Neural crest cell (in vitro differentiated cells): Measurements from ENCODE around the gene CNR2. TPM values are rescaled to one million over a fixed set of nuclear protein-coding genes. Genes with fewer than 3 reads are reported as not detected.
A peak's percentile ranks its signal among the peaks of the same experiment; 100 is the strongest.

ENCODE experiments used
- DNase-seq: peaks from one replicate; pipeline ENCODE4 v3.0.0; 2021; ENCODE audit warnings: low read depth, mixed read lengths, low spot score
- H3K27ac Mint-ChIP-seq: one replicate; pipeline ENCODE4 v1.8.0; 2021; ENCODE audit warnings: mild to moderate bottlenecking, mixed read lengths; ENCODE audit not compliant: unreplicated experiment
- H3K27me3 Mint-ChIP-seq: 2 replicates; pipeline ENCODE4 v1.8.0; 2021; ENCODE audit warnings: low read depth, mild to moderate bottlenecking, mixed read lengths
- H3K36me3 Mint-ChIP-seq: 2 replicates; pipeline ENCODE4 v1.8.0; 2021; ENCODE audit warnings: low read depth, mild to moderate bottlenecking, mixed read lengths
- H3K4me1 Mint-ChIP-seq: 2 replicates; pipeline ENCODE4 v1.8.0; 2021; ENCODE audit warnings: mixed read lengths
- H3K4me3 Mint-ChIP-seq: one replicate; pipeline ENCODE4 v1.8.0; 2021; ENCODE audit warnings: mild to moderate bottlenecking, mixed read lengths
- H3K9me3 Mint-ChIP-seq: 2 replicates; pipeline ENCODE4 v1.8.0; 2021; ENCODE audit warnings: mixed read lengths
- total RNA-seq: library from RNA; stranded (reverse); gene quantifications from 2 replicates; pipeline ENCODE4 v1.2.1, GENCODE V29; 2021
- TF ChIP-seq, protein P1 (sequence below): fragments of 200-600 bp; sonication (generic); conservative IDR thresholded peaks from 2 replicates; pipeline ENCODE4 v1.5.0; 2021; ENCODE audit warnings: antibody characterized with exemption, mild to moderate bottlenecking

CNR2 gene
- total RNA-seq, 1 donor from 2014 or later, result not detected

DNA sequence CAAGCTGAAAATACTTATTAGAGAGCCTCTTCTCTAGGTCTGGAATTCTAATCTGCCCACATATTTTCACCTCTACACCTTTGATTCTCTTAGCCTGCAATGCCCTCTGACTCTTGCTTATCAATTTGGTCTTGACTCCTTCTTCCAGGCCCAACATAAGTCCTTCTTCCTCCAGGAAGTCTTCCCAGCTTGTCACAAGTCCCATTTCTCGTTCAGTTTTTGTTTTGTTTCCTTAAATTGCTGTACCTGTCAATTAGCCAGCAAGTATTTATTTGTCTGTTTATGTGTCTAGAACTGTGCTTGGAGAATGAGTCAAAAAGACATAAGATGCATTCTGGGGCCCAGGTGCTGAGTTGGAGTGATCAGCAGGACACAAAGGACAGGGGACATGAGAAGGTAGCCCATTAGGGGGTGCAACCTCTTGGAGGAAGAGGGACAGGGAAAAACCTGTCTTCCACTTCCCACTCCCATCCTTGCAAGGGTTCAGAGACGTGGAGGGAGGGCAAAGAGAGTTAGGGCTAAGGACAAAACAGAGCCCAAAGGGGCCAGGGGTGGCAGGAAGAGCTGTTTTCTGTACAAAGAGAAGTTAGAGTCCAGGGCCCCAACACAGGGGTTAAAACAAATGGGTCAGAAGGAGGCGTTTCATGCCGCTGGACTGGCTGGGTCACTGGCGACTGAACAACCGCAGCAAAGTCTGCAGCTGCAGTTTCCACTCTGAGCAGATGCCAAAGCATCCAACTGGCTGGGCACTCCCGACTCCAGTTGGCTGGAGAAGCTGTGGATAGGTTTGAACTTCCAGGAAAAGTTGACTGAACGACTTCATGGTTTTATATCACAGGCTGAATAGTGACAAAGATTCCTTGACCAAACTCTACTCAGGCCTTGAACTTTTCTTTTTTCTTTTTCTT, 10.7 kb upstream of the CNR2 start:
- TF ChIP-seq, protein P1, sequence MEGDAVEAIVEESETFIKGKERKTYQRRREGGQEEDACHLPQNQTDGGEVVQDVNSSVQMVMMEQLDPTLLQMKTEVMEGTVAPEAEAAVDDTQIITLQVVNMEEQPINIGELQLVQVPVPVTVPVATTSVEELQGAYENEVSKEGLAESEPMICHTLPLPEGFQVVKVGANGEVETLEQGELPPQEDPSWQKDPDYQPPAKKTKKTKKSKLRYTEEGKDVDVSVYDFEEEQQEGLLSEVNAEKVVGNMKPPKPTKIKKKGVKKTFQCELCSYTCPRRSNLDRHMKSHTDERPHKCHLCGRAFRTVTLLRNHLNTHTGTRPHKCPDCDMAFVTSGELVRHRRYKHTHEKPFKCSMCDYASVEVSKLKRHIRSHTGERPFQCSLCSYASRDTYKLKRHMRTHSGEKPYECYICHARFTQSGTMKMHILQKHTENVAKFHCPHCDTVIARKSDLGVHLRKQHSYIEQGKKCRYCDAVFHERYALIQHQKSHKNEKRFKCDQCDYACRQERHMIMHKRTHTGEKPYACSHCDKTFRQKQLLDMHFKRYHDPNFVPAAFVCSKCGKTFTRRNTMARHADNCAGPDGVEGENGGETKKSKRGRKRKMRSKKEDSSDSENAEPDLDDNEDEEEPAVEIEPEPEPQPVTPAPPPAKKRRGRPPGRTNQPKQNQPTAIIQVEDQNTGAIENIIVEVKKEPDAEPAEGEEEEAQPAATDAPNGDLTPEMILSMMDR, result no peak
- Mint-ChIP-seq H3K27me3 (peaks cover 3% of the 10 kb centered on the region), H3K36me3 (no peaks in the 10 kb centered on the region), H3K9me3 (no peaks in the 10 kb centered on the region), H3K4me1 (no peaks in the 10 kb centered on the region), H3K4me3 (no peak overlapping the region), H3K27ac (no peak overlapping the region)
- DNase-seq, result no peak

DNA sequence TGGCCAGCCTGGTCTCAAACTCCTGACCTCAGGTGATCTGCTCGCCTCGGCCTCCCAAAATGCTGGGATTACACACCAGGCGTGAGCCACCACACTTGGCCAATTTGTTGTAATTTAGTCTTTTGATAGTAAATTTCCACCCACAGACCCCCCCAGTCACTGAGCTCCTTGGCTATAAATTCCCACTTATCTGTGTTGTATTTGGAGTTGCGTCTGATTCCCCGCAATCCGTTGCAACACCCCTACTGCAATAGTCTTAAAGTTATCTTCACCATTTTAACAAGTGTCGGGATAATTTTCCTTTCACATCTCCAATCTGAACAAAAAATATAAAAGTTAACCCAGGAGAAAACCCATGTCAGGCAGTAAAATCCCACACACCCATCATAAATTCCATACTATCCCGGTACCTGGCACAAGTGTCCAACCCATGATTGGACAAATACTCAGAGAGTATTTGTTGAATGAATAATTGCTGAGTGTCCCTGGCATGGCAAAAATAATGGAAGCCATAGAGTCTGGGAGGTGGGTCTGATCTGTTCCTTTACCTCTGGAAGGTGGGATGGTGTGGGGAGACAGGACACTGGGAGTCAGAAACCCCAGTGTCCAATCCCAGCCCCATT, 9.3 kb upstream of the CNR2 start:
- TF ChIP-seq, protein P1, result no peak
- Mint-ChIP-seq H3K36me3 (no peaks in the 10 kb centered on the region), H3K4me3 (no peak overlapping the region), H3K9me3 (no peaks in the 10 kb centered on the region), H3K27ac (no peak overlapping the region), H3K27me3 (peaks cover 3% of the 10 kb centered on the region), H3K4me1 (no peaks in the 10 kb centered on the region)
- DNase-seq, result no peak

DNA sequence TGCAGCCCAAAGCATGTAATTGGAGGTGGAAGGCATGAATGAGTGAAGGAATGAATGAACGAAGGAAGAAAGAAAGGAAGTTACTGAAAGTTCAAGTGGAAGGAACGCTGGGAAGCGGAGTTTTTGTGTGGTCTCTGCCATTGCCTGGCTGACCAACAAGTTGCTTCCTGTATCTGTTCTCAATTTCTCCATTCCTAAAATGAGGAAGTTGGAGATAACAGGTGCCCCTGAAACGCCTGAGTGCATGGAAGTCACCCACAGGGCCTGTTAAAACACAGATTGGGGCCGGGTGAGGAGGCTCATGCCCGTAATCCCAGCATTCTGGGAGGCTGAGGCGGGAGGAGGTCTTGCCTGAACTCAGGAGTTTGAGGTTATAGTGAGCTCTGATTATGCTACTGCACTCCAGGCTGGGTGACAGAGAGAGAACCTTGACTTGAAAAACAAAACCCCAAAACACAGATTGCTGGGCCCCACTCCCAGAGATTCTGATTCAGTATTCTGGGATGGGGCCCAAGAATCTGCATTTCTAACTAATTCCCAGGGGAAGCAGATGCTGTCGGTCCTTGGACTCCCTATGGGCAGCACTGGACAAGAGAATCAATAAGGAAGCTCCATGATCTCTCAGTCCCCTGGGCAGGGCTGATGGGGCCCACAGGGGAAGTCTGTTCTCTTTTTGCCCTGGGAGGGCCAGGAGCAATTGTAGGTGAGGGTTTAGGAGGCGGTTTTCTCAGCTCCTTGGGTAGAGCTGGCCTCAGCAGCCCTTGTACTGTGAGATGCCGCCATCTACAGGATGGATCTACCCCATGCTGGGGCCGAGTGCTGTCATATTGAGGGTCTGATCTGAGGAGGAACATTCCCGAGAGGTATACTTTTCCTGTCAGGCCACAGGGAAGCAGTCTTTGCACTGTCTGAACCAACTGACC, 3.3 kb upstream of the CNR2 start:
- no peak overlapping the region for H3K27ac Mint-ChIP-seq
- TF ChIP-seq, protein P1, result peak; percentile 74
- H3K27me3 Mint-ChIP-seq, result no peaks in the 10 kb centered on the region
- peak; percentile 55 for DNase-seq
- H3K36me3 Mint-ChIP-seq, result no peaks in the 10 kb centered on the region
- peaks cover 4% of the 10 kb centered on the region for H3K4me1 Mint-ChIP-seq
- H3K4me3 Mint-ChIP-seq, result no peak overlapping the region
- H3K9me3 Mint-ChIP-seq, result no peaks in the 10 kb centered on the region

DNA sequence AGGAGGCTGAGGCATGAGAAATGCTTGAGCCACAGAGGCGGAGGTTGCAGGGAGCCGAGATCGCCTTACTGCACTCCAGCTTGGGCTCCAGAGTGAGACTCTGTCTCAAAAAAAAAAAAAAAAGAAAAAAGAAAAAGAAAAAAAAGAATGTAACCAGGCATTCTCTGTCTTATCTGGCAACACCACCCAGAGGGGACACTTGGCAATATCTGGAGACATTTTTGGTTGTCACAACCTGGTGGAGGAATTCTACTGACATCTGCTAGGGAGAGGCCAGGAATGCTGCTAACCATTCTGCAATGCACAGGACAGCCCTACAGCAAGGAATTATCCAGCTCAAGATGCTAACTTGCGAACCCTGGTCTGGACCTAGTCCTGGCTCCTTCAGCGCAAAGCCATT, 2.3 kb upstream of the CNR2 start:
- DNase-seq, result no peak
- Mint-ChIP-seq H3K4me1 (peaks cover 4% of the 10 kb centered on the region), H3K9me3 (no peaks in the 10 kb centered on the region), H3K36me3 (no peaks in the 10 kb centered on the region), H3K4me3 (no peak overlapping the region), H3K27me3 (no peaks in the 10 kb centered on the region), H3K27ac (no peak overlapping the region)
- TF ChIP-seq, protein P1, result no peak

DNA sequence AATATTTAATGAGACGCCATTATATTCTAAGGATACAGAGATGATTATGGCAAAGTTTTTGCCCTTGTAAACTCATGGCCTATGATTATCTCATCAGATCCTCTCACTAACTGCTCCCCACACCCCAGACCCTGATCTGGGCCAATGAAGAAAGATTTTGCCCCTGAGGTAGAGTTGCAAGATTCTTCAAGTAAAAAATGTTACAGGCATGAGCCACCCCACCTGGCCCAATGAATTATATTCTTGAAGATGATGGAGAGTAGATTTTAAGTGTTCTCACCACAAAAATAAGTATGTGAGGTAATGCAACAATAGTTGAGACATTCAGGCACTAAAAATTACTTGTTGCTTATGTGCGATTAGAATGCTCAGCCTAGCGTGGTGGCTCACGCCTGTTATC, 1.8 kb upstream of the CNR2 start:
- Mint-ChIP-seq H3K27ac (no peak overlapping the region), H3K4me3 (no peak overlapping the region), H3K36me3 (no peaks in the 10 kb centered on the region), H3K27me3 (peaks cover 2% of the 10 kb centered on the region), H3K9me3 (no peaks in the 10 kb centered on the region), H3K4me1 (peaks cover 4% of the 10 kb centered on the region)
- TF ChIP-seq, protein P1, result no peak
- no peak for DNase-seq
